HG03108 (cell line): ENCODE measurements around the gene PTPRK.
"Not testable (repeated sequence)": the region's sequence is repeated elsewhere in the genome, so short reads cannot be mapped to it uniquely, and the experiment has no call there.

Experiments
- ATAC-seq: cut with Tn5 transposase; IDR thresholded peaks from one replicate; pipeline ENCODE4 v1.9.1; 2021; ENCODE audit warnings: moderate library complexity; ENCODE audit not compliant: unreplicated experiment

PTPRK gene

DNA sequence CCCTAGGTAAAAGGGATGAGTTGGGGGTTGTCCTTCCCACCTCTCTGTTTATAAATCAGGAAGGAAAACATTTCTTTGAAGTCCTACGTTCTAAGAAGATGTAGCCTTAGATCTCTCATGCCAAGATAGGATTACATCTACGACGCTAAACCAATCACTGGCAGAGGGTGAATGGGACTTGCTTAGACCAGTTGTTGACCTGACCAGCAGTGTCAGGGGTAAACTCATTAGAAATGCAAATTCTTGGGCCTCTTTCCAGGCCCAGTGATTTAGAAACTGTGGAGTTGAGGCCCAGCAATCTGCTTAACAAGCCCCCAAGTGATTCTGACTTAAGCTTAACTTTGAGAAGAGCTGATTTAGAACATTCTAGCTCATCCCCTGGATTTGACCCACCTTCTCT lies 472.4 kb downstream of the PTPRK start:
- no peak for ATAC-seq

GRCh38 chr6:128046033-128046432 lies 474.4 kb downstream of the PTPRK start:
- ATAC-seq = no peak

- ATAC-seq = no peak
Observed at GRCh38 chr6:128039543-128039942, 480.9 kb downstream of the PTPRK start.

DNA sequence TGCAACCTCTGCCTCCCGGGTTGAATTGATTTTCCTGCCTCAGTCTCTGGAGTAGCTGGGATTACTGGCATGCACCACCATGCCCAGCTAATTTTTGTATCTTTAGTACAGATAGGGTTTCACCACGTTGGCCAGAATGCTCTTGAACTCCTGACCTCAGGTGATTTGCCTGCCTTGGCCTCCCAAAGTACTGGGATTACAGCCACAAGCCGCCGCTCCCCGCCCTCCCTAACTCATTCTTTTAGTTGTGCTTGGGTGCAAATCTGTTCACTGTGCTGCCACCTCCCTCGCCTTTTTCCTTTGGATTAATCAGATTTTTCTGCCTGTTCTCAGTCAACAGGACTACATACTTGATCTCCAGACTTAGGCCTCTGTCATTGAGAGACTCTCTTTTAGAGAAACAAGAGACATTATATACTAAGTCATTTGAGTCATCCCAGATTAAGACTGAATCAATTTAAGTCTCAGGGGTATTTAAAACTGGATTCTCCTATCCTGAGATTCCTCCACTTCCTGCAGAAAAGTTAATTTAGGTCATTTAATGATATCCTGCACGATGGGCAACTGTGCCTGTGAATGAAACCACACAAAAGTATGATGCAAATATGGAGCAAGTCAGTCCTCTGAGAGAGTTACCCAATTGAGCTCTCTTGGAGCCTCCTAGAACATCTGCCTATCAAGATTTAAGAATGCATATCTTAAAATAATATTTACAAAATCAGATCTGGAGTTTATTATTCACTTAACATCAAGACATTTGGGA lies 483.4 kb downstream of the PTPRK start:
- ATAC-seq = no peak

DNA sequence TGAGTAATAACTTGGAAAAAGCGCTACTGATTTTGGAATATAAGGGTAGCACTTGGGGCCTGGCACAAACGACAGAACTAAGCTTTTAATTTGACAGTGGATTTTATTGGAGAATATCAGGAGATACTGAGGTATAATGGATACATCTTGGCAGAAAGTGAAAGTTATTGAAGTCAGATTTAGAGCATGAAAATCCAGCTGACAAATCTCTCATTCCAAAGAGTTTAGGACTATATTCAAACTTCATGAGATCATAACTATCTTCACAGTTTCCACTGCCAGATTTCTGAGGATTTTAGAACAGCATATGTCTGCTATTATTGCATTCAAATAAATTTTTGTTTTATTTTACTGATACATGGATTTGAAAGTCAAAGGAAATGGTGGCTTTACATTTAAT lies 487.2 kb downstream of the PTPRK start:
- ATAC-seq = no peak

GRCh38 chr6:128032042-128032441 lies 488.4 kb downstream of the PTPRK start:
- ATAC-seq = no peak

DNA sequence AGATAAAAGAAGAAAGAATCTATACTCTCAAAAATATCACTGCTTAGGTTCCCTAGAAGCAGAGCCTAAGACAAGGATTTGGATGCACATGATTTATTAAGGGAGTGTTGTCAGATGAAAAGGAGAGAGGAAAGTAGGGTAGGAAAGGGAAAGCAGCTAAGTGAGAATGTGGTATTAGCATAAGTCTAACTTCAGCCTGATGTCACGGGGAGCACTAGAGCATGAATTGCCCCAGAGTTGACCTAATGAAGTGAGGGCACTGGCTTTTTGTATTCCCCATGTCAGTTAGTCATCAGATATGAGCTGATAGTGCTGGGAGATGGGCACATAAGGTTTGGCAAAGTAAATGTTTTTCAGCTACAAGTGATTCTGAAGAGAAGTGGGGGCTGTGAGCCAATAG lies 490.6 kb downstream of the PTPRK start:
- ATAC-seq = no peak

- ATAC-seq = no peak
Observed at GRCh38 chr6:128028183-128028582, 492.2 kb downstream of the PTPRK start.

- no peak for ATAC-seq
Observed at GRCh38 chr6:128025478-128025877, 494.9 kb downstream of the PTPRK start.

GRCh38 chr6:128024969-128025368 lies 495.4 kb downstream of the PTPRK start:
- no peak for ATAC-seq

GRCh38 chr6:128024046-128024445 lies 496.4 kb downstream of the PTPRK start:
- no peak for ATAC-seq

DNA sequence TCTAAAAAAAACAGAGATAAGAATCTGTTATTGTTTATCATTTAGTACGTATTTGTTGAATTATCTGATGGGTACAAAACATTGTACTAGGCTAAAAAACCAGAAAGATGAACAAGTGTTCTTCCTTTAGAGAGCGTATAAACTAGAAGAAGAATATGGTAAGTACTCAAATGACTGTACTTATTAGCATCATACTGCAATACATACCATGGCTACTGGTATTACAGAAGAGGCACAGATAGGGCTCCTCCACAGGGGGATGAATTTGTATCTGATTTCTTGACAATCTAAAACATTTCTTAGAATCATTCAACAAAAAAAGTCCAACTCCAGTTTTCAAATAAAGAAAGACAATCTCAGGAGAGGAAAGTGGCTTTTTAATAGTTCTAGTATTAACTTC lies 501.6 kb downstream of the PTPRK start:
- ATAC-seq = no peak

- ATAC-seq = no peak
Observed at GRCh38 chr6:128017288-128017687, 503.1 kb downstream of the PTPRK start.

- no peak for ATAC-seq
Observed at GRCh38 chr6:128007658-128008057, 512.7 kb downstream of the PTPRK start.

DNA sequence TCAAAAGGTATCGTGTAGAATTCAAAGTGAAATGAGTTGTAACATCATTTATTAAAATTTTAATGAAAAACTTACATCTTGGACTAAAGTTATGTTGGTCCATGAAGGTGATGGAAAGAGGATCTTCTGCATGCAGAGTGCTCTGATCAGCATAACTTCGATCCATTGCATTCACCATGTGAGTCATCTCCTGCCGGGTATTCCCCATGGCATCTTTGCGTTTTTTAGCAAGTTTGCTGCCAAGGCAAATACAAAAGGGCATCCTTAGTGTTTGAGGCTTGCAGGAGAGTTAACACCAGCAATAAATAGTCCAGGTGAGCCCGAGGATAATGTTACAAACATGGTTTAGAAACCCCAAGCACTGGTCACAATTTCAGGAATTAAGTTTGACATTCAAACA lies 515.4 kb downstream of the PTPRK start:
- no peak for ATAC-seq

DNA sequence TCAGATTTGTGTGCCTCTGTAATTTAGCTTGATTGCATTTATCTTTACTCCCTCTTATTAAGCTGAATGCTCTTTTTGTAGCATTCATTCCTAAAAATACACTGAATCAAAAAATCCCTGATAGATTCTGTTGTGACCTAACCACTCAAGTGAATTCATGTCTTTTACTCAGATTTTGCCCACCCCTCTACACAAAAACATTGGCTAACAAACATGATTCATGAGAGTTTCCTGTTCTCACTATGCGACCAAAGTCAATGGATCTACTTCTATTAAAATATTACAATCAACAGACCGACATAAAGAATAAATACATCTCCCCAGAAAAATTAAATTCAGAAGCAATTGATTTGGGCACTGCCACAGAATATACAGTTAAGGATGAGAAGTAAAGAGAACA lies 520.0 kb downstream of the PTPRK start:
- ATAC-seq = no peak

GRCh38 chr6:127998985-127999384 lies 521.4 kb downstream of the PTPRK start:
- ATAC-seq = no peak

DNA sequence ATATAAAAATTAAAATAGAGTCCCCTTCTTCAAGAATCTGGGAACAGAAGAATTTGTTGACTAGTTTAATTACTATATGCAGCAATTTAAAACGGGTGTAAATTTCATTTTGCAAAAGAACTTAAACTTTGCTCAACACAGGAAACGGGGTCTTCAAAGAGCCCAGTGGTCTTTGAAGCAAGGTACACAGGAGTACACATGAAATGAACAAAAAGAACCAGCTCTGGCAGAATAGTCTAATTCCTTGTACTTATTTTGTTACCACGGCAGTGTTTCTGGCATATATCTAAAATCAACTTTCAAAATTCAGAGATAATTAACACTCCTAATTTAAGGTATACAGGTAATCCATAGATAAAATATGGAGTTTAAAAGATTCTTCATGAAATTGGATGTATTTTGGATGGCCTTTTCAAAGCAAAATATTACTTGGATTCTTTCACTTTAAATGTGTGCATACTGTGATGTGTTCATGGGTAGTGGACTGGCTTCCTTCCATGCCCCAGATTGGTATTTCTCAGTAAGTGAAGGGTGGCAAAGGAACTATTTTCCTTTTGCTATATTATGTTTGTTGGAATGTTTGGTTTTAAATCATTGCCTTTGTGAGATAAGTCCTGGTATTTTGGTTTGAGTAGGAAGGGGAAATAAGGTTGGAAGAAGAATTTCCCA lies 522.8 kb downstream of the PTPRK start:
- no peak for ATAC-seq

DNA sequence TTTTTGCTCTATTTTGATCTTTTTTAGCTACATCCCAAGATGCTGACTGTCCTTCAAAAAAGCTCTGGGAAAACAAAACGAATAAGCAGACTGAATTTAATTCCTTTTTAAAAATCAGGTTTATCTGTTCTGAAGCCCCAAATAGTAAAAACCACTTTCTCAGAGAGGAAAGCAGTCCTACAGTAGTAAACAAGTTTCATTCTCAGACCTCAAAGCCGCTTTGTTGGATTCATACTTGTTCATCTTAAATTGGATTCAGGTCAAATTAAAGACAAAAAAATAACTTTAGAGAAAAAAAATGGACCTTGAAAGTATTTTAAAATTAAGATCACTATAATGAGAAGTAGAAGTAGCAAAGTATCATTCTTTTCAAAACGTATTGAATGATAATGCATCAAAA lies 523.5 kb downstream of the PTPRK start:
- no peak for ATAC-seq

DNA sequence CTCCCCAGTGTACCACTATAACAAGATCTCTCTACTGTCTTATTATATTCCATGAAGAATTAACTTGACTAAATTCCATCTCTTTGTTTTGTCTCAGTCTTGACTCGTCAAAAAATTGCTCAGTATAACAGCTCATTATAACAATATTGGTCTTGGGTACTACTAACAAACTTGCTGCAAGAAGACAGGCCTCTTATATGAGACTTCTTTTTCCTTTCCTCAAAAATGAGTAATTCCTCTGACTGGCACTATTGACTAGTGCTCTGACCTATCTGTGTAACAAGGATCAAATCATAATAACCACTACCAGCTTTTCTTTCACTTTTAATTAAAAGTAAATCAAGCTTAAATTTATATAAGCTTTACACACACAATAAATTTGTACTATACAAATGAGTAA lies 528.3 kb downstream of the PTPRK start:
- ATAC-seq = no peak

DNA sequence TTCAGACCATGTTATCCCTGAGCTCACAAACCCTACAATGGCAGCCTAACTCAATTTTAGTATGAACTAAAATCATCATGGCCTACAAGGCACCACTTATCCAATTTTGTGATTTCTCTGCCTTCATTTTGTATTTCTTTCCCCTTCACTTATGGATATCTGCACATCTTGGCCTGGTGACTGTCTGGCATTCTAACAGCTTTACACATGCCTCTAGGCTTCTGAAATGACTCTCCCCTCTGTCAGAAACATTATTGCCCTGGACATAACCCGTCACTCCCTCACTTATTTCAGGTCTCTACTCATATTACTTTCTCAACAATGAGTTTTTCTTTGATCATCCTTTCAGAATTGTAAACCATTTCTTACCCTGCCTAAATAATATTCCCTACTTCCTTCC lies 530.3 kb downstream of the PTPRK start:
- ATAC-seq = no peak

DNA sequence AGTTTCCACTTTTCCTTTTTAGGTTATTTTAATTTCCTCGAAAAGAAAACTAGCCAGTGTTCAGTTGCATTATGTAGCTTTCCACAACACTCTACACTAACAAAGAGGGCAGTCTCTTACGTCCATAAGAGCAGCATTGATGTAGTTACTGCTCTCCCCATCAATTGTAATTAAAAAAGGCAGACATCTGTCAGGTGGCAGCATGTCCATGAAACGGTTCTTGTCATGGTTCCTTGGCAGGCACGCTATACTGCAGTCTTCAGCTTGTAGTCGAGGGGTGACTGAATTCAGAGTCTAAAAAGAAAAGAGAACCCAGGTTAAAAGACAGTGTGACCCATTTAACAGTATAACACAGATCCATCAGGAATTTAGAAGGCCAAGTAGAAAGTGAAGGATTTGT lies 539.4 kb downstream of the PTPRK start:
- no peak for ATAC-seq

DNA sequence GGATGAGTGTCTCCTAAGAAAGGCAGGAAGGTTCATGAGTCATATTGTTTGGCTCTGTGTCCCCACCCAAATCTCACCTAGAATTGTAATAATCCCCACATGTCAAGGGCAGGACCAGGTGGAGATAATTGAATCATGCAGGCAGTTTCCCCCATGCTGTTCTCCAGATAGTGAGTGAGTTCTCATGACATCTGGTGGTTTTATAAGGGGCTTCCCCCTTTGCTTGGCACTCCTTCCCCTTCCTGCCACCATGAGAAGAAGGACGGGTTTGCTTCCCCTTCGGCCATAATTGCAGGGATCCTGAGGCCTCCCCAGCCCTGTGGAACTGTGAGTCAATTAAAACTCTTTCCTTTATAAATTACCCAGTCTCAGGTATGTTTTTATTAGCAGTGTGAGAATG lies 542.2 kb downstream of the PTPRK start:
- not testable (repeated sequence) for ATAC-seq
